Lower leg skin (tissue), 3 donors: ENCODE measurements around the gene SCG2.

Experiments
- CTCF ChIP-seq, 3 donors: fragments of 450-650 bp; IDR thresholded peaks; one replicate each; pipeline ENCODE4 v1.5.1; 2016; ENCODE audit warnings: antibody characterized with exemption in 3 of 3, mild to moderate bottlenecking in 3 of 3, moderate library complexity in 2 of 3
- POLR2A ChIP-seq, 2 donors: fragments of 450-650 bp; IDR thresholded peaks; one replicate each; pipeline ENCODE4 v1.6.1; 2016 to 2017; ENCODE audit warnings: antibody characterized with exemption in 2 of 2, mild to moderate bottlenecking in 1 of 2, moderate library complexity in 1 of 2

GRCh38 chr2:223601018-223601417, 1.1 kb downstream of the SCG2 start:
- no peak for TF ChIP-seq CTCF (IDR thresholded peaks at IDR 0.05)
- no peak for TF ChIP-seq POLR2A (IDR thresholded peaks at IDR 0.05)
